Heart left ventricle (tissue), 13 donors: Measurements from ENCODE around the gene LTB4R.
"Not testable (repeated sequence)": the region's sequence is repeated elsewhere in the genome, so short reads cannot be mapped to it uniquely, and the experiment has no call there.

Source experiments
- POLR2A ChIP-seq, 2 donors: fragments of 450-650 bp; IDR thresholded peaks; one replicate each; pipeline ENCODE4 v1.6.1; 2017; ENCODE audit warnings: antibody characterized with exemption in 2 of 2, mild to moderate bottlenecking in 2 of 2, moderate library complexity in 2 of 2
- TF ChIP-seq, protein P1 (sequence below), 12 donors: fragments of 200-600 bp; sonication (generic) in 4 of 12; IDR thresholded peaks; one replicate each; pipeline versions ENCODE4 v1.5.0 to v1.8.0; 2018 to 2022; ENCODE audit warnings: antibody characterized with exemption in 12 of 12, mild to moderate bottlenecking in 5 of 12
- donor health status: ischemic (EF 13 %, LVEDD 7.1; RV severe dilation, severe dysfunction).
- donor health status: DM: no; HTN: yes; CAD: no.
- donor health status: DM: no; HTN: no; CAD: no.
- donor health status: ischemic (EF 25% LVEDD 6.9; RV normal size, moderate dysfunction).
- donor health status: ischemic (EF 25% LVEDD 5.7; RV mildly dilated, moderate dysfunction).
- donor health status: ischemic (EF 35%, LVEDD 5.7; RV mildly dilated, moderate dysfunction).
- donor health status: nonischemic (EF 11% LVEDD 7.7; RV severe dilation, severe dysfunction).
- donor health status: DM: yes; HTN: yes; CAD: no.
- donor health status: PGD.
- donor health status: ischemic (EF 29% LVEDD 5.4; RV normal size, mild dysfunction).
- donor health status: nonischemic (EF 23%, LVEDD 6.1; RV moderate dilation, normal function).

GRCh38 chr14:24354482-24354825 lies 43.2 kb downstream of the LTB4R start:
- TF ChIP-seq POLR2A (IDR thresholded peaks at IDR 0.05) = not testable (repeated sequence)
- TF ChIP-seq, protein P1, sequence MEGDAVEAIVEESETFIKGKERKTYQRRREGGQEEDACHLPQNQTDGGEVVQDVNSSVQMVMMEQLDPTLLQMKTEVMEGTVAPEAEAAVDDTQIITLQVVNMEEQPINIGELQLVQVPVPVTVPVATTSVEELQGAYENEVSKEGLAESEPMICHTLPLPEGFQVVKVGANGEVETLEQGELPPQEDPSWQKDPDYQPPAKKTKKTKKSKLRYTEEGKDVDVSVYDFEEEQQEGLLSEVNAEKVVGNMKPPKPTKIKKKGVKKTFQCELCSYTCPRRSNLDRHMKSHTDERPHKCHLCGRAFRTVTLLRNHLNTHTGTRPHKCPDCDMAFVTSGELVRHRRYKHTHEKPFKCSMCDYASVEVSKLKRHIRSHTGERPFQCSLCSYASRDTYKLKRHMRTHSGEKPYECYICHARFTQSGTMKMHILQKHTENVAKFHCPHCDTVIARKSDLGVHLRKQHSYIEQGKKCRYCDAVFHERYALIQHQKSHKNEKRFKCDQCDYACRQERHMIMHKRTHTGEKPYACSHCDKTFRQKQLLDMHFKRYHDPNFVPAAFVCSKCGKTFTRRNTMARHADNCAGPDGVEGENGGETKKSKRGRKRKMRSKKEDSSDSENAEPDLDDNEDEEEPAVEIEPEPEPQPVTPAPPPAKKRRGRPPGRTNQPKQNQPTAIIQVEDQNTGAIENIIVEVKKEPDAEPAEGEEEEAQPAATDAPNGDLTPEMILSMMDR (IDR thresholded peaks at IDR 0.05) = not testable (repeated sequence)
